Loucy (cell line): ENCODE results near the gene MYOZ3.

ENCODE experiments used
- H2AFZ ChIP-seq: fragments of 200-600 bp; sonication (generic); 2 replicates; pipeline ENCODE4 v1.6.0; 2016; ENCODE audit warnings: antibody characterized with exemption, mild to moderate bottlenecking, low read length, moderate library complexity
- H3F3A ChIP-seq: fragments of 200-600 bp; 2 replicates; pipeline ENCODE4 v1.6.0; 2016; ENCODE audit warnings: antibody characterized with exemption, low read depth, mild to moderate bottlenecking
- H3K27me3 ChIP-seq: fragments of 200-600 bp; sonication (generic); 2 replicates; pipeline ENCODE4 v1.6.1; 2014; ENCODE audit warnings: low read length, mild to moderate bottlenecking; ENCODE audit not compliant: insufficient read depth, poor library complexity, severe bottlenecking
- H3K36me3 ChIP-seq: fragments of 200-600 bp; sonication (generic); 2 replicates; pipeline ENCODE4 v1.6.1; 2016; ENCODE audit warnings: low read length; ENCODE audit not compliant: insufficient read depth
- H3K4me1 ChIP-seq: fragments of 200-600 bp; sonication (generic); 2 replicates; pipeline ENCODE4 v1.5.1; 2014; ENCODE audit warnings: low read length, mild to moderate bottlenecking; ENCODE audit not compliant: insufficient read depth, poor library complexity, severe bottlenecking
- H3K4me2 ChIP-seq: fragments of 200-600 bp; sonication (generic); 2 replicates; pipeline ENCODE4 v1.6.0; 2014; ENCODE audit warnings: antibody characterized with exemption, low read length, low read depth, mild to moderate bottlenecking; ENCODE audit not compliant: poor library complexity, severe bottlenecking
- H3K4me3 ChIP-seq: fragments of 200-600 bp; sonication (generic); 2 replicates; pipeline ENCODE4 v1.5.1; 2014; ENCODE audit warnings: low read length, mild to moderate bottlenecking, mixed read lengths; ENCODE audit not compliant: poor library complexity, severe bottlenecking
- H3K79me2 ChIP-seq: fragments of 200-600 bp; sonication (generic); 2 replicates; pipeline ENCODE4 v1.6.1; 2014; ENCODE audit warnings: low read length; ENCODE audit not compliant: insufficient read depth
- H3K9ac ChIP-seq: fragments of 200-600 bp; sonication (generic); 2 replicates; pipeline ENCODE4 v1.6.0; 2014; ENCODE audit warnings: mild to moderate bottlenecking, low read depth, low read length, moderate library complexity; ENCODE audit not compliant: poor library complexity, severe bottlenecking
- H3K9me2 ChIP-seq: fragments of 200-600 bp; sonication (generic); replicated peaks from 2 replicates; pipeline ENCODE4 v1.6.1; 2016; ENCODE audit warnings: low read depth, low read length, mixed read lengths
- H3K9me3 ChIP-seq: fragments of 200-600 bp; sonication (generic); 2 replicates; pipeline ENCODE4 v1.6.1; 2014; ENCODE audit warnings: mild to moderate bottlenecking, antibody characterized with exemption, low read length, low read depth; ENCODE audit not compliant: insufficient read depth
- H4K20me1 ChIP-seq: fragments of 200-600 bp; sonication (generic); 2 replicates; pipeline ENCODE4 v1.6.0; 2014; ENCODE audit warnings: antibody characterized with exemption, low read length, mild to moderate bottlenecking; ENCODE audit not compliant: insufficient read depth, poor library complexity, severe bottlenecking
- CTCF ChIP-seq: fragments of 200-600 bp; sonication (generic); conservative IDR thresholded peaks from 2 replicates; pipeline ENCODE4 v1.5.1; 2014; ENCODE audit warnings: mild to moderate bottlenecking, antibody characterized with exemption, low read length
- EZH2phosphoT487 ChIP-seq: fragments of 200-600 bp; IDR thresholded peaks from 2 replicates; pipeline ENCODE4 v1.6.1; 2018; ENCODE audit warnings: antibody characterized with exemption, mild to moderate bottlenecking, moderate library complexity, borderline replicate concordance

The MYOZ3 gene

GRCh38 chr5:150626853-150627276 lies 34.2 kb upstream of the MYOZ3 start:
- H3K79me2 ChIP-seq: no peaks in the 10 kb centered on the region
- no peaks in the 10 kb centered on the region for H3K27me3 ChIP-seq
- H3K9me2 ChIP-seq: no peaks in the 10 kb centered on the region
- no peak overlapping the region for H2AFZ ChIP-seq
- no peaks in the 10 kb centered on the region for H3K36me3 ChIP-seq
- H3K9ac ChIP-seq: no peak overlapping the region
- no peak for TF ChIP-seq CTCF
- TF ChIP-seq EZH2phosphoT487: no peak
- no peaks in the 10 kb centered on the region for H3F3A ChIP-seq
- H3K4me2 ChIP-seq: no peak overlapping the region
- H3K4me1 ChIP-seq: no peaks in the 10 kb centered on the region
- H4K20me1 ChIP-seq: no peaks in the 10 kb centered on the region
- no peak overlapping the region for H3K4me3 ChIP-seq
- no peaks in the 10 kb centered on the region for H3K9me3 ChIP-seq

DNA sequence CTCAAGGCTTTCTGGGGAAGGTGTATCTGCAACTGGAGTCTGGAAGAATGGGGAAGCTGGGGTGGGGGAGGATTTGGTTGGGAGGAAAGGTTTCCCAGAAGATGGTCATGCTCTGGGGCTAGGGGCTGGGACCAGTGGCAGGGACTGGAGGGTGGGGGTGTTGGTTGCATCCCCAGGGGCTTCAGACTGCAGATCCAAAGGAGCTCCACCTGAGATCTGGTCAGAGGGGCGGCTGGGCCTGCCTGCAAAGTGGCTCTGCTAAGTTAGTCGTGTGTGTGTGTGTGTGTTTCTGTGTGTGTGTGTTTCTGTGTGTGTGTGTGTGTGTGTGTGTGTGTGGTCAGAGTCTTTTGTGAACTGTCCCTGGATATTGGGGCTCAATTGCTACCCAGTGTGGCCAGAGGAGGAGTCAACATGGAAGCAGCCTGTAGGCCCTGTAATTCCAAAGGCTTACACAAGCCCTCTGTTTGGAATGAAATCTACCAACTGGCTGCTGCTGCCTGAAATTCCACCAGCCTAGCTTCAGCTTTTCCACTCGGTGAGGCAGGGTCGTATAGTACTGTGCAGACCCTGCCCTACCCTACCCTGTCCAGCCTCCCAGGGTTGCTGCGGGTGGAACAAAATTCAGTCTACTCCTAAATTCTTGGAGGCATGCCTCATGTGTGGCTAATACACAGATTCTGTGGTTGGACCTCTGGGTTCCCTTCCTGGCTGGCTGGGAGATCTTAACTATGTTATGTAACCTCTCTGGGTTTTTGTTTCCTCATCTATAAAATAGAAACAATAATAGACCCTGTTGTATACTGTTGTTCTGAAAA lies 33.1 kb upstream of the MYOZ3 start:
- Histone ChIP-seq H2AFZ (no peak overlapping the region), H3F3A (no peaks in the 10 kb centered on the region), H4K20me1 (no peaks in the 10 kb centered on the region), H3K9me3 (no peaks in the 10 kb centered on the region), H3K4me1 (no peaks in the 10 kb centered on the region), H3K4me2 (no peak overlapping the region), H3K79me2 (no peaks in the 10 kb centered on the region), H3K36me3 (no peaks in the 10 kb centered on the region), H3K9ac (no peak overlapping the region), H3K4me3 (no peak overlapping the region), H3K27me3 (no peaks in the 10 kb centered on the region), H3K9me2 (no peaks in the 10 kb centered on the region)
- no peak for TF ChIP-seq EZH2phosphoT487
- TF ChIP-seq CTCF: no peak

GRCh38 chr5:150628936-150629485 lies 32.0 kb upstream of the MYOZ3 start:
- Histone ChIP-seq H3K4me2 (no peak overlapping the region), H3K27me3 (no peaks in the 10 kb centered on the region), H3K4me3 (no peak overlapping the region), H3F3A (no peaks in the 10 kb centered on the region), H3K9me3 (no peaks in the 10 kb centered on the region), H3K9ac (no peak overlapping the region), H3K36me3 (no peaks in the 10 kb centered on the region), H3K9me2 (no peaks in the 10 kb centered on the region), H4K20me1 (no peaks in the 10 kb centered on the region), H2AFZ (no peak overlapping the region), H3K79me2 (no peaks in the 10 kb centered on the region), H3K4me1 (no peaks in the 10 kb centered on the region)
- no peak for TF ChIP-seq EZH2phosphoT487
- TF ChIP-seq CTCF: no peak
